Measurements from ENCODE around the gene MEGF8. TPM values are rescaled to one million over a fixed set of nuclear protein-coding genes. Genes with fewer than 3 reads are reported as not detected.

MEGF8 gene
- total RNA-seq: 45.0 and 49.2 TPM in 2 replicates

DNA sequence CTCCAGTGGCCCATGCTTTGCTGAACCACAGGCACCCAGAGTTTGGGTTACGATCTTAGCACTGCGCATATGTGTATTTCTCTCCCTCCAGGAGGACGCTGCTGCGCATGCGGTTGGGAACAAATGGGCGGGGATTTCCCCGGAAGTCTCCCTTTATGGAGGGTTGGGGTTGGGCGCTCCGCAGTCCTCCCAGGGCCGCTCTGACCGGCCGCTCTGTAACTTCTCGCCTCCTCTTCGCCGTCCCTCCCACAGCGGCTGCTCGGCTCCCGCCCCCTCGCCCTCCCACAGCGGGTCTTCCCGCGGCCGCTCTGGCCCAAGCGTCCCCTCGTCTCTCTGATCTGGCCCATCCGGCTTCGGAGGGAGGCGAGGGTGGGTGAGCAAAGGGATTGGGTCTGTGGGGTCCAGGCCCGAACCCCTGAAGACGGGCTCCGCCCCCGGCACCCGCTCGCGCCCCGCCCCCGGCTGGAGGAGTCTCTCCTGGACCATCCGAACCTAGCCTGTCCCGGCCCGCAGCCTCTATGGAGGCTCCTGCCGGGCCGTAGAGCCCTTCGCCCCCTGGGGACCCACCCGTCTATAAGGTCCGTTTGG lies at the start of gene MEGF8:
MEGF8 (plus strand) TSS at position 328 of the 588 bp plus-strand sequence. CDS start 609 bp downstream, outside the sequence.
- peaks cover 32% of the 10 kb centered on the region for H3K27me3 ChIP-seq (ENCODE audit: control insufficient read depth, insufficient read depth, low read length)
- DNase-seq (ENCODE audit: low read depth): peak; percentile 95
- H3K36me3 ChIP-seq (ENCODE audit: control insufficient read depth, insufficient read depth, low read length): no peaks in the 10 kb centered on the region
- TF ChIP-seq, protein P1, sequence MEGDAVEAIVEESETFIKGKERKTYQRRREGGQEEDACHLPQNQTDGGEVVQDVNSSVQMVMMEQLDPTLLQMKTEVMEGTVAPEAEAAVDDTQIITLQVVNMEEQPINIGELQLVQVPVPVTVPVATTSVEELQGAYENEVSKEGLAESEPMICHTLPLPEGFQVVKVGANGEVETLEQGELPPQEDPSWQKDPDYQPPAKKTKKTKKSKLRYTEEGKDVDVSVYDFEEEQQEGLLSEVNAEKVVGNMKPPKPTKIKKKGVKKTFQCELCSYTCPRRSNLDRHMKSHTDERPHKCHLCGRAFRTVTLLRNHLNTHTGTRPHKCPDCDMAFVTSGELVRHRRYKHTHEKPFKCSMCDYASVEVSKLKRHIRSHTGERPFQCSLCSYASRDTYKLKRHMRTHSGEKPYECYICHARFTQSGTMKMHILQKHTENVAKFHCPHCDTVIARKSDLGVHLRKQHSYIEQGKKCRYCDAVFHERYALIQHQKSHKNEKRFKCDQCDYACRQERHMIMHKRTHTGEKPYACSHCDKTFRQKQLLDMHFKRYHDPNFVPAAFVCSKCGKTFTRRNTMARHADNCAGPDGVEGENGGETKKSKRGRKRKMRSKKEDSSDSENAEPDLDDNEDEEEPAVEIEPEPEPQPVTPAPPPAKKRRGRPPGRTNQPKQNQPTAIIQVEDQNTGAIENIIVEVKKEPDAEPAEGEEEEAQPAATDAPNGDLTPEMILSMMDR (IDR thresholded peaks at IDR 0.05; ENCODE audit: insufficient read depth, low read length, poor library complexity, severe bottlenecking): no peak
- H3K4me3 ChIP-seq (ENCODE audit: low read depth, low read length): peak within 1 kb of the TSS; percentile 86

GRCh38 chr19:42276284-42276683 lies 49.2 kb upstream of the MEGF8 start:
- Histone ChIP-seq H3K27me3 (ENCODE audit: control insufficient read depth, insufficient read depth, low read length) (no peaks in the 10 kb centered on the region), H3K4me3 (ENCODE audit: low read depth, low read length) (no peak overlapping the region), H3K36me3 (ENCODE audit: control insufficient read depth, insufficient read depth, low read length) (peaks cover 1% of the 10 kb centered on the region)
- TF ChIP-seq, protein P1 (IDR thresholded peaks at IDR 0.05; ENCODE audit: insufficient read depth, low read length, poor library complexity, severe bottlenecking): no peak
- no peak for DNase-seq (ENCODE audit: low read depth)

- no peak for DNase-seq (ENCODE audit: low read depth)
- Histone ChIP-seq H3K36me3 (ENCODE audit: control insufficient read depth, insufficient read depth, low read length) (peaks cover 1% of the 10 kb centered on the region), H3K4me3 (ENCODE audit: low read depth, low read length) (no peak overlapping the region), H3K27me3 (ENCODE audit: control insufficient read depth, insufficient read depth, low read length) (no peaks in the 10 kb centered on the region)
- TF ChIP-seq, protein P1 (IDR thresholded peaks at IDR 0.05; ENCODE audit: insufficient read depth, low read length, poor library complexity, severe bottlenecking): no peak
These were observed 48.6 kb upstream of the MEGF8 start for GRCh38 chr19:42276821-42277220.

GRCh38 chr19:42277821-42278451 lies 47.5 kb upstream of the MEGF8 start:
- TF ChIP-seq, protein P1 (IDR thresholded peaks at IDR 0.05; ENCODE audit: insufficient read depth, low read length, poor library complexity, severe bottlenecking): no peak
- no peak for DNase-seq (ENCODE audit: low read depth)
- no peak overlapping the region for H3K4me3 ChIP-seq (ENCODE audit: low read depth, low read length)

DNA sequence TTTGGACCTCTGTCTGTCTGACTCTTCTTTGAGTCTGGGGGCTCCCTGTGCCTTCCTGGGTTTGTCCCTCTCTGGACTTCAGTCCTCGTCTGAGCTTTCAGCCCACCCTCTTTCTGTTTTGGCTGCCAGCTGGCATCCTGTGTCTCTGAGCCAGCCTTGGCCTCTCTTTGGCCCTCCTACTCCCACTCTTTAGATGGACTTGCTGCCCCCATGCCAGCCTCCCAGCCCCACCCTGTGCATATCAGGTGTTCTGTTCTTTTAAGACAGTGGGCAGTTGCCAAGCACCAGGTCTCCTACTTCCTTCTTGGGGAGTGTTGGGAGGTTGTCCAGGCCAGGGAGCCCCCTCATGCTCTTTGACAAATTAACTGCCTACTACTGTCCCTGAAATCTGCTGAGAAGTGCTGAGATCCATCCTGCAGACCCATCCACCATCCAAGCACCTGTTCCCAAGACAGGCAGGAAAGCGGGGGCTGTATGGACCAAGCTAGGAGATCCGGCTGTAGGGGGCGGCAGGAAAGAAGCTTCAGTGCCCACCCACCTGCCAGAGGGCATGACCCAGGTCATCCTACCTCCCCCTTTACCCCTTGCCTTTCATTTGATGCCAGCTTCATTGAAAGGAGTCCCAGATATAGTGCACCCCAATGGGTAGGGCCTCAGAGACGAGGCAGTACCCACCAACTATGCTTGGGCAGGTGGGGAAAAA lies 46.8 kb upstream of the MEGF8 start:
- H3K36me3 ChIP-seq (ENCODE audit: control insufficient read depth, insufficient read depth, low read length): peaks cover 1% of the 10 kb centered on the region
- no peak overlapping the region for H3K4me3 ChIP-seq (ENCODE audit: low read depth, low read length)
- TF ChIP-seq, protein P1 (IDR thresholded peaks at IDR 0.05; ENCODE audit: insufficient read depth, low read length, poor library complexity, severe bottlenecking): no peak
- no peak for DNase-seq (ENCODE audit: low read depth)
- no peaks in the 10 kb centered on the region for H3K27me3 ChIP-seq (ENCODE audit: control insufficient read depth, insufficient read depth, low read length)

More at GRCh38 chr19:42277821-42278451, 47.5 kb upstream of the MEGF8 start:
- Histone ChIP-seq H3K36me3 (ENCODE audit: control insufficient read depth, insufficient read depth, low read length) (peaks cover 1% of the 10 kb centered on the region), H3K27me3 (ENCODE audit: control insufficient read depth, insufficient read depth, low read length) (no peaks in the 10 kb centered on the region)

Data from kidney epithelial cell (primary cell).